Caki2 (cell line): ENCODE measurements around the gene CDH26. TPM values are rescaled to one million over a fixed set of nuclear protein-coding genes. Genes with fewer than 3 reads are reported as not detected.
"Not testable (repeated sequence)": the region's sequence is repeated elsewhere in the genome, so short reads cannot be mapped to it uniquely, and the experiment has no call there.

Experiments used
- DNase-seq: peaks from one replicate; pipeline ENCODE4 v3.0.0-alpha.2; 2015; ENCODE audit warnings: low read depth
- in situ Hi-C: cut with HindIII; loops from 2 replicates; pipeline ENCODE4 v1.10.0; 2016; ENCODE audit warnings: low sequenced_read_pairs, low pct_unique_long_range_greater_than_20kb, mixed read lengths
- total RNA-seq: library from RNA; depleted of rRNA; stranded (reverse); fragments of >200 nt; shearing (Covaris generic); gene quantifications from 2 replicates; pipeline ENCODE4 v1.2.3, GENCODE V29; 2014; ENCODE audit warnings: low replicate concordance

The CDH26 gene
- total RNA-seq, 1 experiment from 2014 or later: 0.44 TPM

DNA sequence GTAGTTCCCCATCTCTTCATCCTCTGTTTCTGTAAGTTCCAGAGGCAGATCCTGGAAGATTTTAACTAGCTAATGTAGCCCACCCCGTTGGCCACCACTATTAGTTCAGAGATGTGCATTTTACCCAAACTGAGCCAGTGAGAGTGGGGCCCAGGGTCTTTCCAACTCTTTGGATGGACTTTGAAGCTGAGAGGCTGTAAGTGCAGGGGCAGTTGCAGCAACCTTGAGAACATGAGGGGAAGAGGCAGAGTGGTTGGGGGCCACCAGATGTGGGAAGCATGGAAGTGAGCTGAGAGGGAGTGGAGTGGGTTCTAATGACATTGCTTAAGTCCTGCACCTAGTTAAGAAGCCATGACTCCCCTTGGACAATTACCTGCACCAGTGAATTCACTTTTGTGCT lies 72.2 kb downstream of the CDH26 start:
- in situ Hi-C loops: no loop called here
- DNase-seq: no peak

DNA sequence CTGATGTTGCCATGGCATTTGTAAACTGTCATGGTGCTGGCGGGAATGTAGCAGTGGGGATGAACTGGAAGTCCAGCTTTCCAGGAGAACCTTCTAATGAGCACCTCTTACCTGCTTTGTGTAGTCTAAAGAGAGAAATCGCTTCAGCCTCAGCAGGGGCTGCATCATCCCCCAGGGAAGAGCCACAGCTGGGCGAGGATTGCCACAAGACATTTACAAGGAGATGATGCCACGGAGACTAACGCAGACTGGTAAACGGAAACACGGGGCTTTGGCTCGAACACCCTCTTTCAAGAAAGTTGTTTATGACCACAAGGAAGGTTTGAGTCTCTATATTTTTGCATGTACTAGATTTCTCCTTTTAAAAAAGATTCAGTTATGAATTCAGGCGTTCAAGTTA lies 72.9 kb downstream of the CDH26 start:
- in situ Hi-C loops: no loop called here
- DNase-seq: no peak

DNA sequence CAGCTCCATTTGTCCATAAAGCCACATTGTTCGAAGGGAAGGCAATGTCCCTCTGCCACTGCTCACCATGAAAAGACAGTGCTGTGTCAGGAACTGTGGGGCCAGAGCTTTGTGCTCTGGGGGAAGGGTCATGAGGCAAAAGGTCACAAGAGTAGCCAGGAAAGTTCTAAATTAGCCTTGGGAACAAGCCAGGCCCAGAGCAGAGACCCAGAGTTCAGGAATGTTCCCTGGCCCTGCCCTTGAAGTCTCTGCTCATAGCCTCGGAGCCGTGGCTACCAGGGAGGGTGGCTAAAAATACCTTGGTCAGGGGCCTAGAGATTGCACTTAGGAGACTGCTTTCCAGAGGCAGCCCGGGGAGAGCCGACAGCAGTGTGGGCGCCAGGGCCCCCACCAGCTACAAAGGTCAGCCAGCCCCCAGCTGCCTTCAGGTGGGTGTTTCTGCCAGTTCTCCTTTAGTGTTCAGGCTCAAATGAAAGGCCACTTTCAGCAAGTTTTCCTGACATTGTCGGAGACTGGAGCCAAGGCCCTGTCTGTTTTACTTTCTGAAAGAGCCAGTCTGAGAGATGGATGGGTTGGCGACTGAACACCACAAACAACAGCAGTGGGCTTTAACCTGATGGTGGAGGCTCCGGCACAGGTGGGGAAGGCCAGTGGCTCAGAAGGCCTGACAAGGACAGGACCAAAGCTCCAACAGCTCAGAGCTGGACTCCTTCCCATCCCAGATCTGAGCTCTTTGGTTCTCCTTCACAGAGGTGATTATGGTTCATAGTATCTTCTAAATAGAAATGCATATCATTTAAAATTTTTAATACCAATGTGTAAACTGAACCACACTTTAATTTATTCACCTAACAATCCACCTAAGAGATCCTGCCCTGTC lies 76.2 kb downstream of the CDH26 start:
- in situ Hi-C loops: no loop called here
- no peak for DNase-seq

- in situ Hi-C loops: no loop called here
- DNase-seq: no peak
These were observed 77.3 kb downstream of the CDH26 start for GRCh38 chr20:60035486-60035885.

DNA sequence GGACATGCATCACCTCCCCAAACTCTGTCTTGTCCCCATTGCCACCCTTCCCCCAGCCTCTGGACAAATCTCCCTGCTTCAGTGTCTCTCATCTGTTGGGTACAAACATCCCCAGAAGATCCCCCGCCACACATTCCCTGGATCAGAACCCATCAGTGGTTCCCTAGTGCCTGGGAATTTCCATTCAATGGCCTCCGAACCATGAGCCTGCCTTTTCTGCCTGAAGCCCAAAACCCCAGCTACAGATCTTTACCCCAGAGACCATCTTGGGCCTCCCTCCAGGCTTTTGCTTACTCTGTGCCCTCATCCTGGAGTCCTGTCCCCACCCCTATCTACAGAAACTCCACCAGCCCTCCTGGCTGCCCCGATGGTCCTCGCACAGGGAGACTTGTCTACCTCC lies 78.1 kb downstream of the CDH26 start:
- in situ Hi-C loops: no loop called here

DNA sequence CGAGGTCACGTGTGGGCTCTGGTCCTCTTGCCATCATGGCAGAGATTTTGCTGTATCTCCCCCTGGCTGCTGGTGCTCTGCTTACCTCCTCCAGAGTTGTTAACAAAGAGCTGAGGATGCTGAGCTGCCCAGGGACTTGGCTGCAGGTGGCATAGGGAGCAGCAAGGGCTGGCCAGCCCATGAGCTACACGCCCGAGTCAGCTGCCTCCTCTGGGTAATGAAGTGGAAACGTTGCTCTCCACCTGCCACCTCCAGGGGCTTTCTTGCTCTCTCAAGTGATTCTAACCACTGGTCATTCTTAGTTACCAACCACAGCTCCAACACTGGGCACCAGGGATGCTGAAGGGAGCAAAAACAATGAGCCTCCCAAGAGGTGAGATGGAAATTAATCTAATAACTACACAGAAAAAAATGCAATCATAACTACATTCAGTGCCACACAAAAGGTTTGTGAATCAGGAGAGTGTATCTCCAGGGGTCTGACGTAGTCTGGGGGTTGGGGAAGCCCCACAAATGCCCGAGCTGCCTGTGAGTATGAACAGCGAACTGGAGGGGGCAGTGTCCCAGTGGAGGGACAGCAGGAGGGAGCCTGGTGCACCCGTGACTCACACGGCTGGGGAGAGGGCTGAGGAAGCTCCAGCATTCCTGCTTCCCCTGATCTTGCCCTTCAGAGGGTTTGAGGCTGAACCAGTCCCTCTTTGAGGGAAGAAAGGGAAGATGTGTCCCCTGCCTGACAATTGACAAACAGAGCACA lies 78.7 kb downstream of the CDH26 start:
- DNase-seq: peak; percentile 56
- in situ Hi-C loops: no loop called here

More for the DNA sequence above, 78.1 kb downstream of the CDH26 start:
- DNase-seq: no peak

DNA sequence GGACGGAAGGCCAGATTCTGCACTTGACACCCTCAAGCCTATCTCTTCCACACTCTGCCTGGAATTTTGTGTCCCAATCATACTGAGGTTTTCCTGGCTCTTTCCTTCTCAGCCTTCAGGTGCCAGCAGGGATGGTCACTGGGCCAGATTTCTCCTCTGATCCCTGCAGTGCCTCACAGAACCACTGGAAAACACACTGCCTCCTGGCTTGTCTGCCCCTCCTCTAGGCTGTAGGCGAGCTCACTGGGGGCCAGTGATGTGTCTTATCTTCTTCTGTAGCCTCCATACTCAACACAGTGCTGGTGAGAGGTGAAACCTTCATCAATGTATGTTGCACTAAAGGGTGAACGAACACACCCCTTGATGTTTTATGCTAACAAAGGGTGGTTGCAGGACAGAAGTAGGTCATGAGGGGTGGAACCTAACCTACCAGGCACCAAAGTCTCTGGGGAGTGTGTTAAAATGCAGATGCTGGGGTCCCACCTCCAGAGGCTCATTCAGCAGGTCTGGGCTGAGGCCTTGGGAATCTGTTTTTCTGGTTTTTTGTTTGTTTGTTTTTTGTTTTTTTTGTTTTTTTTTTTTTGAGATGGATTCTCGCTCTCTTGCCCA lies 80.3 kb downstream of the CDH26 start:
- in situ Hi-C loops: no loop called here
- DNase-seq: no peak

GRCh38 chr20:60039526-60039925 lies 81.3 kb downstream of the CDH26 start:
- in situ Hi-C loops: no loop called here
- no peak for DNase-seq

DNA sequence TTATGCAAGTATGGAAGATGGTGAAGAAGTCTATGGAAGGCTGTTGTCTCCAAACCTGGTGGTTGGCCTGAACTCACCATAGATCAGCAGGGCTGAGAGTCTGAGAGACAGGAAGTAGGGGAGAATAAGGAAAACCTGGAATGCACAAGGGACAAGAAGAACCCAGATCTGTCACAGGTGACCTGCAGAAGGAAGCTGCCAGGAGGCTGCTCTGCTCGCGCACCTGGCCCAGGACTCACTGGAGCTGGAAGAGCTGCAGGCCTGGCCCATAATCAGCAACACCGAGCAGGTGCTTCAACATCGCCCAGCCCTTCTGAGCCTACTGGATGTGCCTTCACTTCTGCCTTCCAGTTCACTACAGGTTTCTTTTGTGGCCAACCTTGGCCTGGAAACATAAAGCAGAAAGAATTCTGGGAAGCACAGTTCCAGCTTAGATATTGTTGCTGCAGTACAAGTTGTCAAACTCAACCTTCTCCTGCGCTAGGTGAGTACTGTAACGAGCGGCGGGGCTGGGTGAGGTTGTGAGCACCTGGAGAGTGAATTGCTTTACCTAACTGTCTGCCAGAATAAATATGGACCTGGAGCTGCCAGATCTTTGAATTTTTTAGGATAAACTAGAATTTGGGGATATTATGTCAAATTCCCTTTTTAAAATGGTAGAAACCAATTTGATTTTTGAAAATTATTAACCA lies 82.4 kb downstream of the CDH26 start:
- no peak for DNase-seq
- in situ Hi-C loops: no loop called here

DNA sequence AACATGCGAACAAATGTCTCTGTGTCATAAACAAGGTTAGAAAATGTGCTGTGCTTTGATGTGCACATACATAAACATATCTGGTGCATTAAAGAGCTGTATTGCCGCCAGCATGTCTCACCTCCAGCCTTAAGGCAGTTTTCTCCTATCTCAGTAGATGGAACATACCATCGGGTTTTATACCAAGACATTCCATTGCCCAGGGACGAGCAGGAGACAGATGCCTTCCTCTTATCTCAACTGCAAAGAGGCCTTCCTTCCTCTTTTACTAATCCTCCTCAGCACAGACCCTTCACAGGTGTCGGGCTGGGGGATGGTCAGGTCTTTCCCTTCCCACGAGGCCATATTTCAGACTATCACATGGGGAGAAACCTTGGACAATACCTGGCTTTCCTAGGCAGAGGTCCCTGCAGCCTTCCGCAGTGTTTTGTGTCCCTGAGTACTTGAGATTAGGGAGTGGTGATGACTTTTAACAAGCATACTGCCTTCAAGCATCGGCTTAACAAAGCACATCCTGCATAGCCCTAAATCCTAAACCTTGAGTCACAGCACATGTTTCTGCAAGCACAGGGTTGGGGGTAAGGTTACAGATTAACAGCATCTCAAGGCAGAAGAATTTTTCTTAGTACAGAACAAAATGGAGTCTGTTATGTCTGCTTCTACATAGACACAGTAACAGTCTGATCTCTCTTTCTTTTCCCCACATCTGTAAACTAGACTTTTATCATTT lies 83.4 kb downstream of the CDH26 start:
- in situ Hi-C loops: not testable (repeated sequence)
- peak; percentile 33 for DNase-seq

- in situ Hi-C loops: no loop called here
- DNase-seq: no peak
These were observed 85.2 kb downstream of the CDH26 start for GRCh38 chr20:60043435-60043834.

DNA sequence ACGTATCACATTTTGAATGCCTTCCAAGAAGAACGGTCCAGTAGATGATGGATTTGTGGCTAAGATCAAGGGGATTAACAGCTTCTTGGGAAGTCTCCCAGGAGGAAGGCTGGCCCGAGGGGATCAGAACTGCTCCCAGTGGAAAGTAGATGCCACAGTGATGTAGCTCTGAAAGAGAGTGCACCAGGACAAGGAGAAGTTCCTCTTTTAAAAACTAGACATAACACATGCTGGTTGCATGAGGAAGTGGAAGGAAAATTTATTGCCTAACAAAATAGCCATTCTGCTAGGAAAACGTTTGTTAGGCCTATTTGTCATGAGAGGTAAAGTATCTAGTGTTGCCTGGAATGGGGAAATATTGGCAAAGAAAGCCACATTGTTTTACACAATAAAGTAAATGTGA lies 87.8 kb downstream of the CDH26 start:
- in situ Hi-C loops: no loop called here
- no peak for DNase-seq

- DNase-seq: no peak
- in situ Hi-C loops: no loop called here
These were observed 88.2 kb downstream of the CDH26 start for GRCh38 chr20:60046436-60046835.

- in situ Hi-C loops: no loop called here
- DNase-seq: no peak
These were observed 88.6 kb downstream of the CDH26 start for GRCh38 chr20:60046860-60047259.

DNA sequence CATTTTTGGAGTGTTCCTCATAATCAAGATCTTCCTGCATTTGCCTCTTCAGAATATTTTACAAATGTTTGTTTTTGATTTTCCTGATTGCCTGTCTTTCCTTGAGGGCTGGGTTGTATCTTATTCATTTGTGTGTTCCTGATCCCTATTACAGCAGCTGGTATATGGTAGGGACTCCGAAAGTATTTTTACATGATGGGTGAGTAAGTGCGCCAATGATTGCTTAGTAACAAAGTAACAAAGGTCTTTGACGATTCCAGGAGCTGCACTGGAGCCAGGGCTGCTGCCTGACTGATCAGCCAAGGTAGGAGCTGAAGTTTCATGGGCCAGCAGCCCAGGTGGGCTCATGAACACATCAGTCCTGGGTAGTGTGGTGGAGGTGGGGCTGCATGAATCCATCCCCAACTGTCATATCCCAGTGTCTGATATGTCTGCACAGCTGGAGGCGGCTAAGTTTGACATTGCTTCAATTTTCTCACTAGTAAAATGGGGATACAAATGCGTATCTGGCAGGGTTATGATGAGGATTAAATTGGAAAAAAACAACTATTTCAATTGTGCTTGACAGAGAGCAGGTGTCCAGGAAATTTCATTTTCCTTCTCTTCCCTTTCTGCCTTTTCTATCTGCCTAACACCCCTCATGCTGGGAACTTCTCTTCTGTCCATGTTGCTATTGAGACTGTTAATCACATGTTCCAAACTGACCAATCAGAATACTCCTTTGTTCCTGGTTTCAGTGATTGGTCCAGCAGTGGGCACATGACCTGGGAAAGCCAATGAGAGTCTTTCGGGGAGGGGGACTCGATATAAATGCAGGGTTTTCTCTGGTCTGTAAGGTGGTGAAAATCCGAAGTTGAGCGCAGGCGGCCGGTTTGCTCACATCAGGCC lies 90.7 kb downstream of the CDH26 start:
- DNase-seq: no peak
- in situ Hi-C loops: no loop called here

- DNase-seq: no peak
- in situ Hi-C loops: no loop called here
These were observed 91.4 kb downstream of the CDH26 start for GRCh38 chr20:60049601-60050000.
